Measurements from ENCODE around the gene ARRDC5.
"Not testable (repeated sequence)": the region's sequence is repeated elsewhere in the genome, so short reads cannot be mapped to it uniquely, and the experiment has no call there.

Gene ARRDC5

GRCh38 chr19:4909897-4910593, 7.3 kb upstream of the ARRDC5 start:
- peak; percentile 95 for DNase-seq (ENCODE audit: low spot score)

- DNase-seq (ENCODE audit: low spot score) = peak; percentile 67
Observed at GRCh38 chr19:4909156-4909896, 6.6 kb upstream of the ARRDC5 start, which contains the start of gene UHRF1. Gene UHRF1 (plus strand): TSS chr19:4909501. CDS start chr19:4910886, 1,385 bp downstream.

GRCh38 chr19:4908781-4909155, 6.1 kb upstream of the ARRDC5 start:
- no peak for DNase-seq (ENCODE audit: low spot score)

- no peak for DNase-seq (ENCODE audit: low spot score)
Observed at GRCh38 chr19:4908360-4908759, 5.7 kb upstream of the ARRDC5 start.

- DNase-seq (ENCODE audit: low spot score) = no peak
Observed at GRCh38 chr19:4906963-4907362, 4.3 kb upstream of the ARRDC5 start.

GRCh38 chr19:4904481-4904880, 1.8 kb upstream of the ARRDC5 start:
- DNase-seq (ENCODE audit: low spot score) = no peak

GRCh38 chr19:4900879-4901278, 1.8 kb downstream of the ARRDC5 start:
- DNase-seq (ENCODE audit: low spot score) = not testable (repeated sequence)

- DNase-seq (ENCODE audit: low spot score) = no peak
Observed at GRCh38 chr19:4897146-4897545, 5.5 kb downstream of the ARRDC5 start.

- DNase-seq (ENCODE audit: low spot score) = no peak
Observed at GRCh38 chr19:4896372-4896771, 6.3 kb downstream of the ARRDC5 start.

GRCh38 chr19:4892962-4893361, 9.7 kb downstream of the ARRDC5 start:
- DNase-seq (ENCODE audit: low spot score) = not testable (repeated sequence)

- DNase-seq (ENCODE audit: low spot score) = no peak
Observed at GRCh38 chr19:4891066-4891465, 11.6 kb downstream of the ARRDC5 start.

- no peak for DNase-seq (ENCODE audit: low spot score)
Observed at GRCh38 chr19:4889034-4889815, 13.5 kb downstream of the ARRDC5 start.

GRCh38 chr19:4887803-4888202, 14.9 kb downstream of the ARRDC5 start:
- not testable (repeated sequence) for DNase-seq (ENCODE audit: low spot score)

GRCh38 chr19:4884993-4885392, 17.7 kb downstream of the ARRDC5 start:
- DNase-seq (ENCODE audit: low spot score) = not testable (repeated sequence)

GRCh38 chr19:4882874-4883273, 19.8 kb downstream of the ARRDC5 start:
- DNase-seq (ENCODE audit: low spot score) = not testable (repeated sequence)

GRCh38 chr19:4879041-4879440, 23.7 kb downstream of the ARRDC5 start:
- DNase-seq (ENCODE audit: low spot score) = no peak

- peak; percentile 81 for DNase-seq (ENCODE audit: low spot score)
Observed at GRCh38 chr19:4878491-4878968, 24.2 kb downstream of the ARRDC5 start.

GRCh38 chr19:4877753-4878490, 24.8 kb downstream of the ARRDC5 start:
- DNase-seq (ENCODE audit: low spot score) = no peak

GRCh38 chr19:4873930-4874329, 28.8 kb downstream of the ARRDC5 start:
- no peak for DNase-seq (ENCODE audit: low spot score)

GRCh38 chr19:4871711-4872110, 31.0 kb downstream of the ARRDC5 start:
- no peak for DNase-seq (ENCODE audit: low spot score)

GRCh38 chr19:4870025-4870700, 32.5 kb downstream of the ARRDC5 start:
- no peak for DNase-seq (ENCODE audit: low spot score)
